Measurements from ENCODE around the gene ENTPD3.

Gene ENTPD3

GRCh38 chr3:40463579-40463978, 76.6 kb downstream of the ENTPD3 start:
- DNase-seq: no peak

GRCh38 chr3:40464339-40465110, 77.5 kb downstream of the ENTPD3 start:
- no peak for DNase-seq

- no peak for DNase-seq
Measured at GRCh38 chr3:40465111-40465407, 78.1 kb downstream of the ENTPD3 start.

- DNase-seq: no peak
Measured at GRCh38 chr3:40465456-40465855, 78.5 kb downstream of the ENTPD3 start.

- DNase-seq: no peak
Measured at GRCh38 chr3:40468018-40468417, 81.0 kb downstream of the ENTPD3 start.

DNA sequence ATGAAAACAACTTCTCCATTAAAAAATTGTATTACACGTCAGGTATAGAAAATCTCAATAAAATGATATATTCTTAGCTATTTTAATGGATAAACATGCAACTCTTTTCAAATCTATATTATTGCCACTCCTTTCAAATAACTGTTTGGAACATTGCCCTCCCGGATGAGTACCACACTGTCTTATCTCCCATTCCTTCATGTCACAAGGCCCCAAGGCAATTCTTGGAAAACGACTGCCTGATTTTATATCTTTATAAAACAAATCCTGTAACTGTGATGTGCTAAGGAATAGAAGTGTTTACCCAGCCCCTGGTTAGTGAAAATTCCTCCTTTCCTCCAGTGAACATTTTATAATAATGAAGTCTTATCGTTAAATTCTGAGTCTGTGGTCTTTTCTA, 83.7 kb downstream of the ENTPD3 start:
- no peak for DNase-seq

DNA sequence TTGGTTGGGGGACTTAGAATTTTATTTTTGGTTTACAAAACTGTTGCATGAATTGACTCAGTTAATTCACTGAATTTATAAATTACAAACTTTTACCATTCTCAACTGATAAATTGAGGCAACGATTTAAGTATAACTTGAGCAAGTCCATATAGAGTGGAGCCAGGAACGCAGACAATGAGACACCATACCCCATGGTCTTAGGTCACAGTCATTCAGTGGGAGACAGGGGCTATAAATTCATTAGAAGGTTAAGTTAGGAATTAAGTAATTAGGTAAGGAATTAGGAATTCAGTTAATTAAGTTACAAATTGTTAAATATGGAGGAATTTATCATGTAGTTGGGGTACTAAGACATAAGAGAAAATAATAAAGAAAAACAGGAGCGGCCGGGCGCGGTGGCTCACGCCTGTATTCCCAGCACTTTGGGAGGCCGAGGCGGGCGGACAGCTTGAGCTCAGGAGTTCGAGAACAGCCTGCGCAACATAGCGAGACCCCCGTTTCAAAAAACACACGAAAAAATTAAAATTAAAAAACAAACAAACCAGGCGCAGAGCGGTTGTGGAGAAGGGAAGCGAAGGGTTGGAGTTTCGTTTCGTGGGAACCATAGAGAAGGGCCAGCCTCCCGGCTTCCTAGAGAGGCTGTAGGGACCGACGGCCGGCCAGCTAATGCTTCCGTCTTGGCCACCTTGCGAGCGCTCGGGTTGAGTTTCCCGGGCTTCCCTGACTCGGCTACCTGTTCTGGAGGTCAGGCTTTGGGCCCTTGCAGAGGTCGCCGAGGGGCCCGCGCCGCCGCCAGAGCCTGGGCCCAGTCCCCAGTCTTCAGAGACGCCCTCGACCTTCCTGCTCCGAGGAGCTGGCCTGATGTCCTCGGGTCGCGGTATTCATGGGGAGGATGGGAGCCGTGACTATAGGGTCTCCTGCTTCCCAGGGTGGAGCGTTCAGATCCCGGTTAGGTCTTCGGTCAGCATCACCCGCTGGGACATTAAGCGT, 89.8 kb downstream of the ENTPD3 start, which contains the start of gene ZNF619:
TSS of gene ZNF619 (plus strand) at position 645 of the 993 bp plus-strand sequence. CDS start 858 bp downstream, outside the sequence.
- peak; percentile 76 for DNase-seq

DNA sequence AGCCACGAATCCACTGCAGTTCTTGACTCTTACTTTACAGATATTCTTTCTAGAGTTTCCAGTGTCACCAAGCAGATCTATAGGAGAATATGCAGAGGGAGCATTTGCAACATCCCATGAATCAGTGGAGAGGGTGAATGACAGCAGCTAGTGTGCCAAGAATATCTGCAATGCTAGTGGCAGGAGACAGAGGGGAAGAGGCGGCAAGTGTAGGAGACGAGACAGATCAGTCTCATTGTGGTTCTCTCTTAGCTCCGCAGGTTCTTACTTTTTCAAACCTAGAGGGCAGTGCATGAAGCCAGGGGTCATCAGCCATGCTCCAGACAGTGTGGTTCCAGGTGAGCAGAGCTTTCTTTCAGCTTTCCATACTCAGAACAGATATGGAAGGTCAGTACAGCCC, 90.7 kb downstream of the ENTPD3 start:
- DNase-seq: no peak
